Bronchial epithelial cell (primary cell): ENCODE results near the gene ARHGAP15. TPM values are rescaled to one million over a fixed set of nuclear protein-coding genes. Genes with fewer than 3 reads are reported as not detected.
"Not testable (repeated sequence)": the region's sequence is repeated elsewhere in the genome, so short reads cannot be mapped to it uniquely, and the experiment has no call there.

ENCODE experiments used
- DNase-seq: peaks from one replicate; pipeline ENCODE4 v3.0.0-alpha.2; 2010; ENCODE audit warnings: low read depth
- FAIRE-seq: peaks from 2 replicates; lab custom pipeline; 2011; peaks lifted over from hg19 to GRCh38; lab: Jason Lieb, UNC
- H3K27me3 ChIP-seq: 2 replicates; pipeline ENCODE4 v1.5.1; 2011; ENCODE audit warnings: low read length; ENCODE audit not compliant: control insufficient read depth, insufficient read depth
- H3K36me3 ChIP-seq: 2 replicates; pipeline ENCODE4 v1.5.1; 2011; ENCODE audit warnings: low read length; ENCODE audit not compliant: control insufficient read depth, insufficient read depth
- H3K4me3 ChIP-seq: 2 replicates; pipeline ENCODE4 v1.5.1; 2011; ENCODE audit warnings: mild to moderate bottlenecking, low read depth, low read length, control low read depth
- total RNA-seq: library from RNA; depleted of rRNA; stranded (reverse); fragments of >200 nt; gene quantifications from 2 replicates; pipeline ENCODE4 v1.2.1, GENCODE V29; 2014
- TF ChIP-seq, protein P1 (sequence below): IDR thresholded peaks from 2 replicates; pipeline ENCODE4 v1.5.1; 2011; ENCODE audit warnings: mild to moderate bottlenecking, moderate library complexity, low read length, control low read depth, inconsistent platforms; ENCODE audit not compliant: insufficient read depth, severe bottlenecking

Gene ARHGAP15
- total RNA-seq, 1 donor from 2014 or later, result not detected

- Histone ChIP-seq H3K27me3 (no peaks in the 10 kb centered on the region), H3K4me3 (no peak overlapping the region), H3K36me3 (no peaks in the 10 kb centered on the region)
- TF ChIP-seq, protein P1, sequence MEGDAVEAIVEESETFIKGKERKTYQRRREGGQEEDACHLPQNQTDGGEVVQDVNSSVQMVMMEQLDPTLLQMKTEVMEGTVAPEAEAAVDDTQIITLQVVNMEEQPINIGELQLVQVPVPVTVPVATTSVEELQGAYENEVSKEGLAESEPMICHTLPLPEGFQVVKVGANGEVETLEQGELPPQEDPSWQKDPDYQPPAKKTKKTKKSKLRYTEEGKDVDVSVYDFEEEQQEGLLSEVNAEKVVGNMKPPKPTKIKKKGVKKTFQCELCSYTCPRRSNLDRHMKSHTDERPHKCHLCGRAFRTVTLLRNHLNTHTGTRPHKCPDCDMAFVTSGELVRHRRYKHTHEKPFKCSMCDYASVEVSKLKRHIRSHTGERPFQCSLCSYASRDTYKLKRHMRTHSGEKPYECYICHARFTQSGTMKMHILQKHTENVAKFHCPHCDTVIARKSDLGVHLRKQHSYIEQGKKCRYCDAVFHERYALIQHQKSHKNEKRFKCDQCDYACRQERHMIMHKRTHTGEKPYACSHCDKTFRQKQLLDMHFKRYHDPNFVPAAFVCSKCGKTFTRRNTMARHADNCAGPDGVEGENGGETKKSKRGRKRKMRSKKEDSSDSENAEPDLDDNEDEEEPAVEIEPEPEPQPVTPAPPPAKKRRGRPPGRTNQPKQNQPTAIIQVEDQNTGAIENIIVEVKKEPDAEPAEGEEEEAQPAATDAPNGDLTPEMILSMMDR, result no peak
- no peak for DNase-seq
- FAIRE-seq, result no peak
Measured at GRCh38 chr2:143530758-143531157, 401.5 kb downstream of the ARHGAP15 start.

DNA sequence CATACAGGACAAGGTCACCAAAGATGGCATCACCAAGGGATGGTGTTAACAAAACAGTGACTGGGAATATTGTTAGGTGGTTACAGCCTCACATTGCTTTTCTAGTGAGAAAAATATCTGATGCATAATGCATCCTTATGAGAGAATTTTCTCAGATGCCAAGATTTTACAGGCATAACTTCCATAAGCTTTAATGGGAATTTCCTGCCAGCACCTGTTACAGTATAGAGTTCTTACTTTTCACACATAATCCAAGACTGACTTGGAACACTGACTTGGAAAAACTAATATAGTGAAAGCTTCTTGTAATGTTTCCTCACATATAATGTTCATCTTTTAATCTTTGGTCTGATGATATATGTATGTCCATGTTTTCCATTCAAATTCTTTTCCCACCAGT lies 402.8 kb downstream of the ARHGAP15 start:
- no peaks in the 10 kb centered on the region for H3K36me3 ChIP-seq
- H3K27me3 ChIP-seq, result no peaks in the 10 kb centered on the region
- no peak for FAIRE-seq
- no peak for DNase-seq
- TF ChIP-seq, protein P1, result no peak
- no peak overlapping the region for H3K4me3 ChIP-seq

- no peak for FAIRE-seq
Measured at GRCh38 chr2:143533846-143534245, 404.6 kb downstream of the ARHGAP15 start.

DNA sequence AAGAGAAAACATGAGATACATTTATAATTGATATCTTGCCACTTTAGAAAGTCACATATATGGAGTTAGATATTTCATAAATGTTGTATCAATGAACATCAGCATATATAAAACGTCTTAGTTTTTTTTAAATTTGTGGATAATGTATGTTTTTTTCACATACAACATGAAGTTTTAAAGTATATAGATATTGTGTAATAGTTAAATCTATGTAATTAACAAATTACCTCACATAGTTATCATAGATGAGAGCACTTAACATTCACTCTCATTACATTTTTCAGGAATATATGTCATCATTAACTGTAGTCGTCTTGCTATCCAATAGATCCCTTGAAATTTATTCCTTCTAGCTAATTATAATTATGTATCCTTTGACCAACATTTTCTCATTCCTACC lies 406.6 kb downstream of the ARHGAP15 start:
- no peak for FAIRE-seq

More at GRCh38 chr2:143533846-143534245, 404.6 kb downstream of the ARHGAP15 start:
- Histone ChIP-seq H3K4me3 (no peak overlapping the region), H3K27me3 (no peaks in the 10 kb centered on the region), H3K36me3 (no peaks in the 10 kb centered on the region)
- TF ChIP-seq, protein P1, result no peak
- no peak for DNase-seq

DNA sequence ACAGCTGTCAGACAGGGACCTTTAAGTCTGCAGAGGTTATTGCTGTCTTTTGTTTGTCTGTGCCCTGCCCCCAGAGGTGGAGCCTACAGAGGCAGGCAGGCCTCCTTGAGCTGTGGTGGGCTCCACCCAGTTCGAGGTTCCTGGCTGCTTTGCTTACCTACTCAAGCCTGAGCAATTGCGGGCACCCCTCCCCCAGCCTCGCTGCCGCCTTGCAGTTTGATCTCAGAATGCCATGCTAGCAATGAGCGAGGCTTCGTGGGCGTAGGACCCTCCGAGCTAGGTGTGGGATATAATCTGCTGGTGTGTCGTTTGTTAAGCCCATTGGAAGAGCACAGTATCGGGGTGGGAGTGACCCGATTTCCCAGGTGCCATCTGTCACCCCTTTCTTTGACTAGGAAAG lies 412.7 kb downstream of the ARHGAP15 start:
- FAIRE-seq, H3K4me3 ChIP-seq, DNase-seq, H3K27me3 ChIP-seq, H3K36me3 ChIP-seq: not testable (repeated sequence)

More for the DNA sequence above, 406.6 kb downstream of the ARHGAP15 start:
- TF ChIP-seq, protein P1, result no peak
- no peaks in the 10 kb centered on the region for H3K36me3 ChIP-seq
- no peak for DNase-seq
- no peak overlapping the region for H3K4me3 ChIP-seq
- no peaks in the 10 kb centered on the region for H3K27me3 ChIP-seq

DNA sequence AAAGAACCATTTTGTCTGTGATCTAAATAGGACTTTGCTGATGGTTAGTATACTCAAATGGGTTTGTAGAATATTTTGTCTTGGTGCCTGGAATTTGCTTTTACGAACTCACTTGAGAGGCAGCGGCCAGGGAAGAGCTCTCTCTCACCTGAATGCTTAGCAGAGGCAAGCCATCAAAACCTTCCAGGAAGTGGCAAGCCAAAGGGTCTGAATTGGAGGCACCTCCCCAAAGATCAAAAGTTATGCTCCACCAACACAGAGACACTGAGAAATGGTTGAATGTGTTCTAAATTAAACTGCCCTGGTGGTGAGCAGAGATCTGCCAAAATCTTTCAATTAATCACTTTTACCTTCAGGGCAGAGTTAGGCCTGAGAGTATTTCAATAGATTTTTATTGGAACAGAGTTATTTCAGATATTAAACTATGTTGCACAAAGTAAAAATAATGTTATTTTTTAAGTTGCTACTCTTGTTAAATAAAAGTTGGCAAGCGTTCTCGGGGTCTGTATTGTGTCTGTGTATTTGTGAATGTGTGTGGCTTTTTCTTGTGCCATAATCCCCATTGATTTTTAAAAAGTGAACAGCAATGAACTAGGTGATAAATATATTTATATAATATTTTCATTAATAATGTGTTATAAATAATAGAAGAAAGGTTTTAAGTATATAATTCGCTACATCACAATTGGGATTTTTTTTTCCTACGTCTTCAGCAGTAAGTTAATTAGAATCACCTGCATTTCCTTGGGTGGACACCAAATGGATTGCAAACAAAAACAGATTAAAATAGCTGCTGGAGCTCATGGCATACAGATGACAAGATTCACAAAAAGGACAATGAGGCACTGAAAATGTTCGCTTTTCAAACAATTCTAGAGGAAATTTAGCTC lies 416.1 kb downstream of the ARHGAP15 start:
- no peak for FAIRE-seq

More for the DNA sequence above, 416.1 kb downstream of the ARHGAP15 start:
- TF ChIP-seq, protein P1, result no peak
- no peaks in the 10 kb centered on the region for H3K27me3 ChIP-seq
- no peaks in the 10 kb centered on the region for H3K36me3 ChIP-seq
- no peak overlapping the region for H3K4me3 ChIP-seq
- no peak for DNase-seq
